Transverse colon (tissue), 4 donors: ENCODE results near the gene ORM2.

Experiments used
- POLR2A ChIP-seq: fragments of 450-650 bp; IDR thresholded peaks from one replicate; pipeline ENCODE4 v1.6.1; 2016; ENCODE audit warnings: antibody characterized with exemption, mild to moderate bottlenecking, moderate library complexity
- POLR2AphosphoS5 ChIP-seq, 3 donors: sonication (generic); formaldehyde crosslinking; IDR thresholded peaks; one replicate each; pipeline ENCODE4 v1.6.1; 2016; ENCODE audit warnings: antibody characterized with exemption in 3 of 3
- TF ChIP-seq, protein P1 (sequence below), 5 experiments: fragments of 200-600 bp in 3 of 5; fragments of 450-650 bp in 2 of 5; sonication (generic) in 3 of 5; IDR thresholded peaks; 1 replicate in 2 of 5; 2 replicates in 3 of 5; pipeline ENCODE4 v1.5.1; 2016 to 2017; ENCODE audit warnings: antibody characterized with exemption in 5 of 5, inconsistent platforms in 3 of 5, mild to moderate bottlenecking in 2 of 5, moderate library complexity in 1 of 5

DNA sequence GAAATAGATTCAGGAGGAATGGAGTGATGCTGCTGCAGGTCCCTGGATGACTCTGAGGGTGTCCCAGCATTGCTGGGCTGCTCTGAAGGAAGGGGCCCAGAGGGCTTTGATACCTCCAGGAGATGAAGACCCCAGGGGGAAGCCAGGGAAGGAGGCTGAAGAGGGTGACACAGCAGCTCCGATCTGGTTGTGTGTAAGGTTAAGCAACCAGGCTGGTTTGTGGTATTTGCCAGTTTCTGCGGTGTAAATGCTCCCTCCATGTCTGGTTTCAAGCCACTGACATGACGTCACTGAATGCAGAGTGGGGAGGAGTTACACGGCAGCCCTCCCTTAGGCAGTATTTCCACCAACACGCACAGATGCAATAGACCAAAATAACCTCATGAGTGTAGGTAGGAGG lies 46.7 kb upstream of the ORM2 start:
- TF ChIP-seq, protein P1, sequence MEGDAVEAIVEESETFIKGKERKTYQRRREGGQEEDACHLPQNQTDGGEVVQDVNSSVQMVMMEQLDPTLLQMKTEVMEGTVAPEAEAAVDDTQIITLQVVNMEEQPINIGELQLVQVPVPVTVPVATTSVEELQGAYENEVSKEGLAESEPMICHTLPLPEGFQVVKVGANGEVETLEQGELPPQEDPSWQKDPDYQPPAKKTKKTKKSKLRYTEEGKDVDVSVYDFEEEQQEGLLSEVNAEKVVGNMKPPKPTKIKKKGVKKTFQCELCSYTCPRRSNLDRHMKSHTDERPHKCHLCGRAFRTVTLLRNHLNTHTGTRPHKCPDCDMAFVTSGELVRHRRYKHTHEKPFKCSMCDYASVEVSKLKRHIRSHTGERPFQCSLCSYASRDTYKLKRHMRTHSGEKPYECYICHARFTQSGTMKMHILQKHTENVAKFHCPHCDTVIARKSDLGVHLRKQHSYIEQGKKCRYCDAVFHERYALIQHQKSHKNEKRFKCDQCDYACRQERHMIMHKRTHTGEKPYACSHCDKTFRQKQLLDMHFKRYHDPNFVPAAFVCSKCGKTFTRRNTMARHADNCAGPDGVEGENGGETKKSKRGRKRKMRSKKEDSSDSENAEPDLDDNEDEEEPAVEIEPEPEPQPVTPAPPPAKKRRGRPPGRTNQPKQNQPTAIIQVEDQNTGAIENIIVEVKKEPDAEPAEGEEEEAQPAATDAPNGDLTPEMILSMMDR (IDR thresholded peaks at IDR 0.05) = no peak
- no peak for TF ChIP-seq POLR2A
- no peak for TF ChIP-seq POLR2AphosphoS5 (IDR thresholded peaks at IDR 0.05)
